Measurements from ENCODE around the gene KRT76.
"Not testable (repeated sequence)": the region's sequence is repeated elsewhere in the genome, so short reads cannot be mapped to it uniquely, and the experiment has no call there.

Gene KRT76

DNA sequence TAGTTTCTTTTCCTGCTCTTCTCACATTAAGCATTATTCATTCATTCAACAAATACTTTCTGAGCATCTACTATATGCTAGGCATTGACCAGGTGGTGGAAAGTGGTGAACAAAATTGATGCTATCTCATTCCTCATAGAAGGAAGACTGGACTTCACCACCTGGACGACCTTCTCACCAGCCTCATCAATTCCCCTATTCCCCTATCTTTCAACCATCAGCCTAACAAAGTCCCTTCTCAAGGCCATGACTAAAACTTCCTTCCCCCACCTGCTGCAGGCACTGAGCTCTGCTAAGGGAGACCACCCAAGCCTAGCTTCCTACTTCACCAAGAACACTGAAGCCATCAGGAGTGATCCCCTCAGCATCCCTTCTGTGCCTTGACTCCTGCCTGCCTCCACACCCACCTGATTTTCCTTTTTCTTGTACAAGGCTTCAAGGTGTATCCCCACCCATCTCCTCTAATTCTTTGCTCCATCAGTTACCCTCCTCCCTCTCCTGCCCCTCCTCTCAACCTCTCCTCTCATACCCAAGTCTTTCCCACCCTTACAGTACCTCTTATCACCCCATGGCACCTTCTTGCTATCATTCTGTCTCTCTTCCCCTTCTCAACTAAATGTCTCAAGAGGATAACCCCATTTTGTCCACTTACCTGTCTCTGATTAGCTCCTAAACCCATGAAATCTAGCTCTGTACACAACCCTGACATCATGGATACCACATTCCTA lies 19.5 kb downstream of the KRT76 start:
- no peak for DNase-seq

DNA sequence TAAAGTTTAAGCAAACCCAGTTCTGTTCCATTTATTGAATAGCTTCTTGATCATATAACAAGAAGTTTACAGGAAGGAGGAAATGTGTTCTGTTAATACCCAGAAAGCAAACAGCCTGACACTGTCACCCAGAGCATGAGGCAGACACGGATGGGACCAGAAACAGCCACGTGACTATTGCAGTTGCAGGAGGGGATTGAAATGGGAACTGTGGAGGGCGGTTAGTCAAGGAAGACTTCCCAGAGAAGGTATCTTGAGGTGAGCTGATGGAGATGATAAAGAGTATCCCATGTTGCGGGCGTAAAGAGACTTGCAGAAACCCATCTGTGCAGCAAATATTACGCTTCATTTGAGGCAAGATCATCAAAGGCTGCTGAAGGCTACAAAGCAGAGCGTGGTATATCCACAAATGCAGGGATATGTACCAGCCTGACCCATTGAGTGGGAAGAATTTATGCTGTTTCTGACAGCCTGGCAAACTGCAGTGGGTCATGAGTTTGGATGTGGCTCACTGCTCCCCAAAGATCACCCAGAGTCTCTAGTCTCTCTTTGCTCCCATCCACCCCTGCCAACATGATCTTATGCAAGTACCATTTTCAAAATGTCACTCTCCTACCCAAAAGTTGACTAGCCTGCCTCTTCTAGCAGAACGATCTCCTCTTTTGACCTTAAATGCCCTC lies 20.7 kb downstream of the KRT76 start:
- no peak for DNase-seq

DNA sequence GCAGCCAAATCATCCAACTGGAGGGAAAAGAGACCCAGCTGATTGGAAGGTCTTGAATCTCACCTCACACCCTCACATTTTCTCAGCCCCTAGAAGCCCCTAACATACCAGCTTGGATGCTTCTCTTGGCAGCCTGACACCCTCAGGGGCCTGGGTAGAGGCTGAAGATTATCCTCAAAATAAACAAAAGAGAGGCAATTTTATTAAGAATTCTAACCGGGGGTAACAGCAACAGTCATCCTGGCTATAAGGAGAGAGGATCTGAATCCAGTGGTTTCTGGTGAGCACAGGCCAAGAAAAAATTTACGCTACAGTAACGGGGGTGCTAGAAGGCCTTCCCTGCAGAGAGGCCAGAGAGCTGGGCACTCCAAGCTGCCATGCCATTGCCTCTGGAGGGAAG lies 21.6 kb downstream of the KRT76 start:
- DNase-seq = no peak

DNA sequence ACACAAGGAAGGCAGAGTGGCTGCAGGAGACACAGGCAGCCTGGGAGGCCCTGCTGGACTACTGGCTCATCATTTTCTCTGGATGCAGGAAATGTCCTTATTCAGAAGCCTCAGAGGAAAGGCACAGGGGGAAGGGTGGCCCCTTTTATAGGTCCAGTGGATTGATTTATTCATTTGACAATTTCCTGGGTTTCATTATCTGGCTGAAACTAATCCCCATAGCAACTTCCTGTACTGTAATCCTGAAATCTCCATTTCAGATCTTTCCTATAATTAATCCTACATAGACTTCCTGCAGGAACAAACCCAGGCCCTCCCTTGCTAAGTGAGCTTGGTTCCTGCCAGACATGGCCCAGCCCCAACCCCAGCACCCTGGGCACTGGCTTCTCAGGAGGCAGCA lies 23.0 kb downstream of the KRT76 start:
- DNase-seq = no peak

DNA sequence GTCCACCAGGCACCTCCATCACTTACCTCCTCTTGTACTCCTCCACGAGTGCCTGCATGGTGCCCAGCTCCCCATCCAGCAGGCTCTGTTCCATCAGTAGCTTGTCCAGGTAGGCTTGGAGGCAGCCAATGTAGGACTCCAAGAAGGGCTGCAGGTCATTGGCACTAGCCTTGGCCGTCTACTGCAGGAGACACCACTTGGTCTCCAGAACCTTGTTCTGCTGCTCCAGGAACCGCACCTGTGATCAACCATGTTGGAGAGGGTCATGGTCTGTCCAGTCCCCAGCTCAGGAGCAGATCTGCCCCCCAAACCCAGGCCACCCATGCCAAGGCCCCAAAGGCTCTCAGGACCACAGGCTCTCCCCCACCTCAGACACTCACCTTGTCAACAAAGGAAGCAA lies 23.9 kb downstream of the KRT76 start:
- DNase-seq = no peak

DNA sequence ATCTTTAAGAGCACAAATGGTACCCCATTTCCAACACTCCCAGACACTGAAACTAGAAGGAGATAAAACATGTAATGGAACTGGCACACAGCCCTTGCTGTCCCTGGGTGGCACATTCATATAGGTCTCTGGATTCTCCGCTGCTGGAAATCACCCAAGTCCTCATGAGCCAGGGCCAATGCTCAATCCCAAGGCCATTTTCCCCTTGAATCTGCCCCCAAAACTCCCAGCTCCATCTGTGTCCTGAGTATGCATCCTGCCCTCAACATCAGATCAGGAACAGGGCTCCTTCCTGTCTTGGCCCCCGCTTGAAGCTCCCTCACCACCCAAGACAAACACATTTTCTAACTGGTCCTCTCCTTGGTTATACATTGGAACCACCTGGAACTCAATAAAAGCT lies 24.6 kb downstream of the KRT76 start:
- DNase-seq = no peak

DNA sequence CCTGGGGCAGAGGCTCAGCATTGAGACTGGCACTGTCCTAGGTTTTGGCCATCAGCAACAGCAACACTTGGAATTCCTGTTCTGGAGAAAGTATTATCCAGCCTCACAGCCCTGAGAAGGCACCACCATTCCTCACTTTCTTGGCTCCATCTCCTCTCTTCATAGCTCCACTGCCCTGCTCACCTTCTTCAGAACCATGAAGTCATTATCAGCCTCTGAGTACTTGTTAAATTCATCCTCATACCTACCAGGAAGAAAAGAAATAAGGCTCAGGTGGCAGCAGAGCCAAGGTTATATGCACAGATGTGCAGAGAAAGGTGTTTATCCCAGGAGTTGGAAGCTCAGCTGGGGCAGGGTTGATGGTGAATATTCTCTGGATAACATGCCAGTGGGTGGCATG lies 25.4 kb downstream of the KRT76 start:
- DNase-seq = no peak

DNA sequence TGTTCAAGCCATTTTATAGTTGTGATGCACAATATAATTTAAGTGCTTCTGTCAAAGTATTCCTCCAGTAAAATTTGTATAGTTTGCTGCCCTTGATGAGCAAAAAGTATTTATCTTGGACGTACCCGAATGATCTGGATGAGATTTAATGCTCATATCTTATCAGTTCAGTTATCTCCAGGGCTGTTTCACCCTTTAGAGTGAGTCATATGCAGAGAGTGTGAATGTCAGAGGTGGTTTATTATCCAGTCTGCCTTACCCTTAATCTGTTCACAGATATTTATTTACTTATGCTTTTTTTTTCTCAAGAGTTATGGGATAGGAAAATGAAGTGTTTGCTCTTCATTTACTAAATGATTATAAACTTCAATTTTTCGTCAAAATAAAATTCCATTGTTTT lies 26.6 kb downstream of the KRT76 start:
- not testable (repeated sequence) for DNase-seq

DNA sequence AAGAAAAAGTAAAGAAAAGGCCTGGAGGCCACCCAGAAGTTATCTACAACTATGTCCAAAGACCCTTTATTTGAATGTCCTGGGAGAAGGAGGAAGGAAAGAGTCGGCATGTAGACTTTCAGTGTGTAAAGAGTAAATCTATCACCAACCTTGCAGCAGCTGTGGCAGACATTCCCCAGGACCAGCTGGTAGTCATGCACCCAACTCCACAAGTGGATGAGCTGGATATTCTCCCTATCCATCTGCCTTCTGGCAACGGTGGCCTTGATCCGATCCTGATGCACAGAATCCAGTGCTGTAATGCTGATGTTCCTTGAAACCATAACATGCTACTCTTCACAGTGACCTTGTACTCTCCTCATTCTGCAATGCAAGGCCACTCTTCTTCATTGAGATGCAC lies 27.3 kb downstream of the KRT76 start:
- DNase-seq = no peak

DNA sequence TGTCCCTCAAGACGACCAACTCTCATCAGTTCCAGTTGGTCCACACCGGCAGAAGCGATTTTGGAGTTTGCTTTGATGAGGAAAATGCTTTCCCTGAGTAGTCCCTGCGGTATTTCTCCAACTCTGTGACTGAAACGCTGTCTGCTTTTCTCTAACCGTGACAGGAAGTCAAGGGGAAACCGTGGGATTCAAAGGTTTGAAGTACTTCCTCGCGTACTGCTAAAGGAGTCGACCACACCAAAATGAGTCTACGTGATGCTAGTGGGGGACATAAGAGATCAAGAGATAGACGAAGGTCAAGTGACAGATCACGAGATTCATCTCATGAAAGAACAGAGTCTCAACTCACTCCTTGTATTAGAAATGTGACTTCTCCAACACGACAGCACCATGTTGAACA lies 28.6 kb downstream of the KRT76 start:
- peak; percentile 4 for DNase-seq

DNA sequence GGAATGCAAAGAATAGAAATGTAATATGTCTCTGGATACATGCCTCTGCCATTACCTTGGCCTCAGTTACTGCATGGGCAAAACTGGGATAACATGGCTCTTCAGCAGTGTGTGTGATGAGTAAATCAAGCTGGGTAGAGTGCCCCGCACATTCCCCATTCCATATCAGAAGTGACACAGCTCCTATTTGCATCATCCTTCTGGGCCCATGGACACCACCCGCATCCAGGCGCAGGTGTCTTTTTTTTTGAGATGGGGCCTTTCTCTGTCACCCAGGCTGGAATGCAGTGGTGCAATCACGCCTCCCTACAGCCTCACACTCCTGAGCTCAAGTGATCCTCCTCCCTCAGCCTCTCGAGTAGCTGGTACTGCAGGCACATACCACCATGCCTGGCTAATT lies 31.6 kb downstream of the KRT76 start:
- no peak for DNase-seq

DNA sequence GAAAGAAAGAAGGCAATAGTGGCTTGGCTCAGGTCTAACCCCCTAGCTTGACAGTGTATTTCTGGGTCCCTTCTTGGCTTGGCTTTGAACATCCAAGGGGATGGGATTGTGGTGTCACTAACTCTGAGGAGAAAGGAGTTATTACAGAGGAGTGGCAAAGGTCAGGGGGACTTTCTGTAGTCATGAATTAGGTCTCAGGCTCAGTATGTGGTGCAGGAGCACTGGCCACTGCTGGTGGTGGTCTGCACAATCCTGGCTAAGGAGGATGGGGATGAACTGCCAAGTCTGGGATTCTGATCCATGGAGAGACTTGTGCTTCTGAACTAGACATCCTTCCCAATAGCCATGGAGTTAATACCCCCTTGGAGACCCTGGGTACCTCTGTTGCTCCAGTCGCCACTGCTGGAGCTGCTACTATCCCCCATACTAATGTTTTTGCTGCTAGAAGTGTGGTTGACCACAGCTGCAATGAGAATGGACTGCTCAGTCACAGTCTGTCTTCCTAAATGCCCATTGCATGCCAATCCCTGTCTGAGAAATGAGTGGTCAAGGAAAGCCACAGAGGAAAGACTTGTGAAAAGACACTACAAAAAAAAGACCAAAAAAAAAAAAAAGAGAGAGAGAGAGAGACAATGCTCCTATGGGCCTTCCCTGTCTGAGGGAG lies 32.5 kb downstream of the KRT76 start:
- no peak for DNase-seq

DNA sequence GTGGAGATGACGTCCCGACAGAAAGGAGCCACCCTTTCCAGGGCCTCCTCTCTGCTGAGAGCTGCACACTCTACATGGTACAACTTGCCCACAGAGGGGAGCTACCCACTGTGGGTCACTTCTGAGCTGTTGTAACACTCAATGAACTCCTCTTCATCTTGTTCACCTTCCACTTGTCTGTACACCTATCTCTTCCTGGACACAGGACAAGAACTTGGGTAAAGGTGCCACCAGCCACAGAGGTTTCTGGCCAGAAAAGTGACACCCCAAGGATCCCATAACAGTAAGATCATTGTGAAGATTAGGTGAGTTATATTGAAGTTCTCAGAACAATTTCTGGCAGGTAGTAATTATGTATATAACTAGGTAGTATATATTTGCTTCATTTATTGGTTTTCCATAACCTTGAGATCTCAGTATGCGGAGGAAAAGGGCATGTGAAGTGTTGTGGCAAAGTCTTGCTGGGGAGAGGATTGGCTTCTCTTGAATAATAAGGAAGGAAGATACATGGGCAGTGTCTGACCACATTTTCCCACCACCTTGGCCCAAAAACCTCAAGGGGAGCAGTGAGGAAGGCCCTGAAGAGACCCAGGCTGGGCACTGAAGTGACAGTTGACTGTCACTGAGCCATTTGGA lies 34.2 kb downstream of the KRT76 start:
- DNase-seq = no peak

DNA sequence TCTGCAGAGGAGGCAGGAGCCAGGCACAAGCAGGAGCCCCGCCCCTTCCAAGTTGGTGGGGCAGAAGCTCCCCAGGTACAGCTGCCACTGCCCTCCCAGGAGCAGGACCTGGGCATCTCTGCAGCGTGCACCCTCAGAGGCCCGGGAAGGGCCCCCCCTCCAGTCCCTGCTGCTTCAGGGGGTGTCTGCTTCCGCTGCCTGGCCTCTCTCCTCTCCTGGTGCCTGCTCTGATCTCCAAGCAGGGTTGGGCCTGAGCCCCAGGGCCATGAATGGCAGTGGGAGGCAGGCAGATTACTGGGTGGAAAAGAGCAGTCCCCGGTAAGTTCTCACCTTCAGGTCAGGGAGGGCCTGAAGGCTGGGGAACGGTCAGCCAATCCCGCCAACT lies 35.0 kb downstream of the KRT76 start:
- no peak for DNase-seq

DNA sequence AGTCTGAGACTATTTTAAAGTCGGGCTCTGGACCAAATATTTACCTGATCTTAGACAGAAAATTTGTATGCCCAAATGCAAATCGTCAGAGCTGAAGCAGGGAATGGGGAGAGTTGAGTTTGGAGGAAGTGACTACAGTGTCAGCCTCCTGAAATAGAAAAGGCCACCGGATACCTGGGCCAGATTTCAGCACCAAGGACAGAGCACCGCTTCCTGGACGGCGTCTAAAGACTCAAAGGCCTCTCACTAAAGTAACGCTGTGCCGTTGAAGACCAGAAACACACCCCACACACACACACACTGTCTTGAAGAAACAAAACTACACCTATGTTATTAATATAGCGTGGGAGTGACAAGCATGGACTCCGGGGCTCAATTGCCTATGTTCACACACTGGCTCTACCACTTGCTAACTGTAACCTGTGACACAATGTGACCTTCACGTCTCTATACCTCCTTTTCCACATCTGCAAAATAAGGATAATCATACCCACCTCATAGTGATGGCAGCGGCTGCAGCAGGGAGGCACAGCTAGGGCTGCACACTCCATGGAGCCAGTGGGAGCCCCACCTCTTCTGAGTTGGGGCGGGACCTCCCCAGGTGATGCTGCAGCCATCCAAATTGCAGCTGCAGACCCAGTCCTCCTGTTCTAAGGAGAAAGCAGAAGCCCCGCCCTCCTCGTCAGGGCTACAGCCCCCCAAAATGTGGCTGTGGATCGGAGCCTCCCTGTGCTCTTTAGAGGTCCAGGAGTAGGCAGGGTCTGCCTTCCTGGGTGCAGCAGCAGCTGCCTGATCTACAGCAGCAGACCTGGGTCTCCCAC lies 35.6 kb downstream of the KRT76 start:
- peak; percentile 80 for DNase-seq

DNA sequence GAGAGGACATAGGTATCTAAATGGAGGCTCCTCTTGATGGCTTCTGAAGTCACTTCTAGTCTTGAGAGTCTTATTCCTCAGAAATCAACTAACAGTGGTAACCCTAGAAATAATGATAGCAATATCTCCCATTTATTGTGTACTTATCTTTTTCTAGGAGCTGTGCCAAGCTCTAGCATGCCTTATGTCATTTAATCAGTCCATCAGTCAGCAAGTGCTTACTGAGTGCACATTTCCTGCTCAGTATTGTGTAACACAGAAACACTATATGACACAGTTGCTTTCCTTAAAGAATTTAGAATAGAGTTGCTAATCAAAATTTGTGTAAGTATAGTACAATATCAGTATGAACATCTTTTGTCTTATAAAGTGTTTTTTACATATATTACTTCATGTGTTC lies 36.6 kb downstream of the KRT76 start:
- no peak for DNase-seq

DNA sequence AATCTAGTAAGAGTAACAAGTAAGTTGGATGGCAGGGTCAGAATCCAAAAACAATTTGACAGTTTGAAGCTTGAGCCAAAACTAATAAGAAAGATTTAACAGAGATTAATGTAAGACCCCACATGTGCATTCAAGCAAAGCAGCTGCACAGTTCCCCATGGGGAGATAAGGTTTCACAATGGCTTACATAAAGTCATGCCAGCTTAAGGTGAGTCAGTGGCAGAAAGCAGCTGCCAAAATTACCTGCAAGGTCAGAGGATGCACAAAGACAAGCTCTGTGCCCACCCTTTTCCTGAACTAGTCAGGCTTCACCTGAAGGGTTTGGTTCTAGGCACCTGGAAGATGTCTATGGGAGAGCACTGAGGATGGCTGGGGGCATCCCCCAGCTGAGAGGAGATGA lies 37.2 kb downstream of the KRT76 start:
- DNase-seq = no peak

DNA sequence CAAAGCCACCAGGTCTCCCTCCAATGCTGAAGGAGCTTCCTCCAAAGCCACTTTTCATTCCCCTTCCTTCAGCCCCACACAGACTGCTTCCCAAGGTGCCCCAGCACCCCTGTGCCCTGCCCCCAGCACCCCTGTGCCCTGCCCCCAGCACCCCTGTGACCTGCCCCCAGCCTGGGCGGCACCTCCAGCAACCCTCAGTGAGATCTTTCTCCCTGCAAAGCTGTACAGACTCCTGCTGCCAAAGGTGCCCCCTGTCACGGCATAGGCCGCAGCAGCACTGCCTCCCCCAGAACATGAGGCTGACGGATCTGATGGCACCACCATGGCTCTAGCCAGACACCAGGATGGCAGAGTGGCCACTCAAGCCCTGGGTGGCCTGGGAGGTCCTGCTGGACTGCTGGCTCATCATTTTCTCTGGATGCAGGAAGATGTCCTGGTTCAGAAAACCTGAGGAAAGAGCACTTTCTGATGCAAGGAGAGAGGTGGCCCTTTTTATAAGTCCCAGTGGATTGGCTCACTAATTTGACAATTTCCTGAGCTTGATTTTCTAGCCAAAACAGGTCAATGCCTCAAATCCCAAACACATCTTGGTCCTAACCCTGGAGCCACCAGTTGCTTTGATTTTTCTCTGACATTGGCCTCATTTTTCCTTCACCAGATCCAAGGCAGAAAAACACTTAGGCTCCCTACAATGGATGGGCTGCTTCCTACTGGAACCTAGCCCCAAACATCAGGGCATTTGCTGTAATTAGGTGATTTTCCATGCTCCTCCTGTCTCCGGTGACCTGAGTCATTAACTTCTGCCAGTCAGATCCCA lies 41.1 kb downstream of the KRT76 start:
- DNase-seq = no peak

DNA sequence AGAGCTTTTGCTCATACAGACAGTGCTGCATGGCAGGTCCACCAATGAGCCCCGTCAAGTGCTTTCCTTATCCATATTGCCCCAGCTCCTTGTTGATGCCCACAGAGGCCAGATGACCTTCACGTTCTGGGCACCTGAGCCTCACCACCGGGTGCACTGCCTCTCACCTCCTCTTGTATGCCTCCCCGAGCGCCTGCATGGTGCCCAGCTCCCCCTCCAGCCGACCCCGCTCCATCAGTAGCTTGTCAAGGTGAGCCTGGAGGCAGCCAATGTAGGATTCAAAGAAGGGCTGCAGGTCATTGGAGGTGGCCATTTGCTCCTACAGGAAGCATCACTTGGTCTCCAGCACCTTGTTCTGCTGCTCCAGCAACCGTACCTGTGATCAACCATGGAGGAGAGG lies 42.0 kb downstream of the KRT76 start:
- DNase-seq = no peak

DNA sequence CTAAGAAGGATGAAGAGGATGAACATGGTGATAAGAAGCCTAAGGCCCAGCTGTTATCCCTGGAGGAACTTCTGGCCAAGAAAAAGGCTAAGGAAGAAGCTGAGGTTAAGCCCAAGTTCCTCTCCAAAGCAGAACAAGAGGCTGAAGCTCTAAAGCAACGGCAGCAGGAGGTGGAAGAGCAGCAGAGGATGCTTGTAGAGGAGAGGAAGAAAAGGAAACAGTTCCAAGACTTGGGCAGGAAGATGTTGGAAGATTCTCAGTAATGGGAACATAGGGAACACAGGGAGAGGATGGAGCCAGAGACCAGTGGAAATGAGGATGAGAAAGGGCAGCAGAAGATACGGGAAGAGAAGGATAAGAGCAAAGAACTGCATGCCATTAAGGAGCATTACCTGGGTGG lies 46.4 kb downstream of the KRT76 start:
- DNase-seq = no peak

DNA sequence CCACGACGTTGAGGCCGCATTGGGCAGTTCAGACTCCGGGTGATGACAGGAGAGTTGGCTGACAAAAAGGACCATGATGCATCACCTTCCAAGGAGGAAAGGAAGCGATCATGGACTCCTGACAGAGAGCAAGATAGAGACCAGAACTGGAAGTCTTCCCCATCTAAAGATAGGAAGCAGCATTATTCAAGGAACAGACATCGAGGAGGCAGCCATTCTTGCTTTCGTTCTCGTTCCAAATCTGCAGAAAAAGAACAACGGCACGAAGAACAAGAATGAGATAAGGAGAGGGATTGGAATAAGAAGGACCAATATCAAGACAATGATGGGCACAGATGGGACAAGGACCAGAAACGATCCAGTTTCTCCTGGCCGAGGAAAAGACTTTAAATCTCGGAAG lies 46.8 kb downstream of the KRT76 start:
- DNase-seq = no peak

DNA sequence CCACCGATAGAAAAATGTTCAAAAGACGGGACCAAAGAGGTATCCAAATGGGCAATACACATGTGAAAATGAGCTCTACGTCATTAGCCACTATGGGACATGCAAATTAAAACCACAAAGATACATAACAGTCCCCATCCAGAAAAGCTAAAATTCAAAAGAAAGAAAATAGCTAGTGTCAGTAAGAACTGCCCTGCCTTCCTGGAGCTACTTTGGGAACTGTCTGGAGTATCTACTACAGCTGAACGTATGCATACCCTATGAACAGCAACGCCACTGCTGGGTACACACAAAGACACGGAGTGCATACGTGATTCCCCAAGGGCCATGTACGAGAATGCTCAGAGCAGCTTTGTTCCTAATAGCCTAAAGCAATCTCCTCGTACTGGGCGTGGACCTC lies 48.0 kb downstream of the KRT76 start:
- no peak for DNase-seq
